NCI-H2171 treated with DMSO at 0.1 percent for 48 hours (cell line): ENCODE data around the gene FGD5.

Experiments used
- DNase-seq: peaks from one replicate; lab custom pipeline; 2025; lab: John Stamatoyannopoulos, UW

Gene FGD5

GRCh38 chr3:14788644-14789043 lies 30.1 kb upstream of the FGD5 start:
- no peak for DNase-seq

GRCh38 chr3:14789221-14789620 lies 29.5 kb upstream of the FGD5 start:
- no peak for DNase-seq

- DNase-seq: no peak
Observed at GRCh38 chr3:14789640-14790285, 29.0 kb upstream of the FGD5 start.

GRCh38 chr3:14791343-14791945 lies 27.3 kb upstream of the FGD5 start:
- peak; percentile 2 for DNase-seq

- no peak for DNase-seq
Observed at GRCh38 chr3:14792691-14793121, 26.1 kb upstream of the FGD5 start.

GRCh38 chr3:14793126-14793857 lies 25.5 kb upstream of the FGD5 start:
- no peak for DNase-seq

GRCh38 chr3:14793858-14794234 lies 24.9 kb upstream of the FGD5 start:
- DNase-seq: no peak

GRCh38 chr3:14794435-14794834 lies 24.3 kb upstream of the FGD5 start:
- no peak for DNase-seq

GRCh38 chr3:14795996-14796395 lies 22.8 kb upstream of the FGD5 start:
- DNase-seq: no peak

GRCh38 chr3:14796403-14797077 lies 22.2 kb upstream of the FGD5 start:
- DNase-seq: no peak

GRCh38 chr3:14797731-14798130 lies 21.0 kb upstream of the FGD5 start:
- DNase-seq: no peak

GRCh38 chr3:14798231-14798630 lies 20.5 kb upstream of the FGD5 start:
- DNase-seq: no peak

GRCh38 chr3:14799146-14799545 lies 19.6 kb upstream of the FGD5 start:
- DNase-seq: no peak

GRCh38 chr3:14801031-14801430 lies 17.7 kb upstream of the FGD5 start:
- no peak for DNase-seq

- DNase-seq: no peak
Observed at GRCh38 chr3:14801668-14802380, 16.9 kb upstream of the FGD5 start.

GRCh38 chr3:14802381-14802731 lies 16.4 kb upstream of the FGD5 start:
- DNase-seq: no peak

- no peak for DNase-seq
Observed at GRCh38 chr3:14803101-14803980, 15.4 kb upstream of the FGD5 start.

- no peak for DNase-seq
Observed at GRCh38 chr3:14803981-14804834, 14.6 kb upstream of the FGD5 start.

GRCh38 chr3:14804835-14805780 lies 13.7 kb upstream of the FGD5 start:
- no peak for DNase-seq
